ENCODE results near the gene FAM162A.
"Not testable (repeated sequence)": the region's sequence is repeated elsewhere in the genome, so short reads cannot be mapped to it uniquely, and the experiment has no call there.

The FAM162A gene

DNA sequence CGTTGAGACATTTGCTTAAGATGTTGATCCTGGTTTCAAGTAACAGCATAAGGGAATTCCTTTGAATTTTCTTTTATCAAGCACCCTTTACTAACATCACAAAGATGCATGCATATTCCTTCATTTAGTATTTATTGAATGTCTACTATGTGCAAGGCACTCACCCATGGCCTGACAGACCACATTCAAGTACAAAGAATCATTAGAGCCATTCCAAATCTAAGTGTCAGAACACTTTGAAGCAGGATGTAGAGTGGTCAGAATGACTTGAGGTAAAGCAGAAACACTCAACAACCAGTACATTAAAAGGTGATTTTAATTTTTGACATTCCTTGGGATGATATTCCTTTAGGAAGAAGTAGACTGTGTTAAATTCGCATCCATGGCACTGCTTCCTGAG, 37.9 kb downstream of the FAM162A start:
- no peak for DNase-seq (ENCODE audit: low read depth)

- no peak for DNase-seq (ENCODE audit: low read depth)
Observed at GRCh38 chr3:122427857-122428471, 44.0 kb downstream of the FAM162A start.

- no peak for DNase-seq (ENCODE audit: low read depth)
Observed at GRCh38 chr3:122430371-122430770, 46.4 kb downstream of the FAM162A start.

DNA sequence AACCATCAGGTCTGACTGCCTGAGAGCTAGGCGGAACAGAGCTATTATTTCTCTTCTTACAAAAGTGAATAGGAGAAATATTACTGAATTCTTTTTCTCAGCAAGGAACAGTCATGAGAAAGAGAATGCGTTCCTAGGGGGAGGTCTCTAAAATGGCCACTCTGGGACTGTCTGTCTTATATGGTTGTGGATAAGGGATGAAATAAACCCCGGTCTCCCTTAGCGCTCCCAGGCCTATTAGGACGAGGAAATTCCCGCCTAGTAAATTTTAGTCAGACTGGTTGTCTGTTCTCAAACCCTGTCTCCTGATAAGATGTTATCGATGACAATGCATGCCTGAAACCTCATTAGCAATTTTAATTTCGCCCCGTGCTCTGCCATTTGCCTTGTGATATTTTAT, 52.0 kb downstream of the FAM162A start:
- DNase-seq (ENCODE audit: low read depth): no peak

DNA sequence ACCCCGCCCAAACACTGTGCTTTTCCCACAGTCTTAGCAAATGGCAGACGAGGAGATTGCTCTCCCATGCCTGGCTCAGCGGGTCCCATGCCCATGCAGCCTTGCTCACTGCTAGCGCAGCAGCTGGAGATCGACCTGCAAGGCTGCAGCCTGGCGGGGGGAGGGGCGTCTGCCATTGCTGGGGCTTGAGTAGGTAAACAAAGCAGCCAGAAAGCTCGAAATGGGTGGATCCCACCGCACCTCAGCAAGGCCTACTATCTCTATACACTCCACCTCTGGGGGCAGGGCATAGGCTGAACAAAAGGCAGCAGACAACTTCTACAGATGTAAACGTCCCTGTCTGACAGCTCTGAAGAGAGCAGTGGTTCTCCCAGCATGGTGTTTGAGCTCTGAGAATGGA, 59.1 kb downstream of the FAM162A start:
- no peak for DNase-seq (ENCODE audit: low read depth)

DNA sequence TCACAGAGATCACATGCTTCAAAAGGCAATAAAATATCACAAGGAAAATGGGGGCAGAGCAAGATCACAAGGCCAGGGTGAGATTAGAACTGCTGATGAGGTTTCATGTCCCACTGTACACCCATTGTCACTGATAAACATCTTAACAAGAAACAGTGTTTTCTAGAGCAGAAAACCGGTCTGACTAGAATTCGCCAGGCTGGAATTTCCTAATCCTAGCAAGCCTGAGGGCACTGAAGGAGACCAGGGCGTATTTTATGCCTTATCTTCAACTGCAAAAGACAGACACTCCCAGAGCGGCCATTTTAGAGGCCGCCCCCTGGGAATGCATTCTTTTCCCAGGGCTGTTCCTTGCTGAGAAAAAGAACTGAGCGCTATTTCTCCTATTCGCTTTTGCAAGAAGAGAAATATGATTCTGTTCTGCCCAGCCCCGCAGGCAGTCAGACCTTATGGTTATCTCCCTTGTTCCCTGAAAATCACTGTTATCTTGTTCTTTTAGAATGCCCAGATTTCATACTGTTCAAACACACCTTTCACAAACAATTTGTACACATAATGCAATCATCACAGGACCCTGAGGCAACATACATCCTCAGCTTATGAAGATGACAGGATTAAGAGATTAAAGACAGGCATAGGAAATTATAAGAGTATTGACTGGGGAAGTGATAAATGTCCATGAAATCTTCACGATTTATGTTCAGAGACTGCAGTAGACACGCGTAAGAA, 59.9 kb downstream of the FAM162A start:
- DNase-seq (ENCODE audit: low read depth): not testable (repeated sequence)

DNA sequence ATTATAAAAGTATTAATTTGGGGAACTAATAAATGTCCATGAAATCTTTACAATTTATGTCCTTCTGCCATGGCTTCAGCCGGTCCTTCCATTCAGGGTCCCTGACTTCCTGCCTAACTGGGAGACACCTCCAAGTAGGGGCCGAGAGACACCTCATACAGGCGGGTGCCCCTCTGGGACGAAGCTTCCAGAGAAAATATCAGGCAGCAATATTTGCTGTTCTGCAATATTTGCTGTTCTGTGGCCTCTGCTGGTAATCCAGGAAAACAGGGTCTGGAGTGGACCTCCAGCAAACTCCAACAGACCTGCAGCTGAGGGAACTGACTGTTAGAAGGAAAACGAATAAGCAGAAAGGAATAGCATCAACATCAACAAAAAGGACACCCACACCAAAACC, 60.5 kb downstream of the FAM162A start:
- not testable (repeated sequence) for DNase-seq (ENCODE audit: low read depth)

DNA sequence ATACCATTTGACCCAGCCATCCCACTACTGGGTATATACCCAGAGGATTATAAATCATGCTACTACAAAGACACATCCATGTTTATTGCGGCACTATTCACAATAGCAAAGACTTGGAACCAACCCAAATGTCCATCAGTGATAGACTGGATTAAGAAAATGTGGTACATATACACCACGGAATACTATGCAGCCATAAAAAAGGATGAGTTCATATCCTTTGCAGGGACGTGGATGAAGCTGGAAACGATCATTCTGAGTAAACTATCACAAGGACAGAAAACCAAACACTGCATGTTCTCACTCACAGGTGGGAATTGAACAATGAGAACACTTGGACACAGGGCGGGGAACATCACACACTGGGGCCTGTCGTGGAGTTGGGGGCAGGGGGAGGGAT, 64.2 kb downstream of the FAM162A start:
- DNase-seq (ENCODE audit: low read depth): not testable (repeated sequence)

GRCh38 chr3:122451371-122451770, 67.4 kb downstream of the FAM162A start:
- no peak for DNase-seq (ENCODE audit: low read depth)

- no peak for DNase-seq (ENCODE audit: low read depth)
Observed at GRCh38 chr3:122456074-122456473, 72.1 kb downstream of the FAM162A start.

GRCh38 chr3:122457706-122458105, 73.7 kb downstream of the FAM162A start:
- no peak for DNase-seq (ENCODE audit: low read depth)

- DNase-seq (ENCODE audit: low read depth): no peak
Observed at GRCh38 chr3:122458992-122459391, 75.0 kb downstream of the FAM162A start.

- DNase-seq (ENCODE audit: low read depth): no peak
Observed at GRCh38 chr3:122461806-122462205, 77.8 kb downstream of the FAM162A start.

Data from stimulated activated CD8-positive, alpha-beta memory T cell treated with anti-CD3 and anti-CD28 coated beads, Interleukin-4, amount 100 ng/mL, for 24 hours (primary cell).